ENCODE data around the gene KANSL1.
"Not testable (repeated sequence)": the region's sequence is repeated elsewhere in the genome, so short reads cannot be mapped to it uniquely, and the experiment has no call there.

Gene KANSL1

DNA sequence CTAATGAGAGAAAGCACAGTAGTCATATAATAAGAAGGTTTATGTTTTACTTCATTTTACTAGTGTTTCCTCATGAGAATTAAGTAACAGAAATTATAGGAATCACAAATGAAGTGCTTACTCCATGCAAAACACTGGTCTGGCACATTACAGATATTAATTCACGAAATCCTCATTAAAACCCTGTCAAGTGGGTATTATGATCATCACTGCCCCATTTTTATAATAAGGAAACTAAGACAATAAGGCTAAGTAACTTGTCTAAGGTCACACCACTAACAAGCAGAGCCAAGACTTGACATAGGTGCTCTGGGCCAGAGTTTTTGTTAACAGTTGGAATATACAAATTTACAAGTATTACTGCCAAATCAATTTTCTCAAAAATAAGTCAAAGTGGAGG lies 83.0 kb downstream of the KANSL1 start:
- DNase-seq (ENCODE audit: low read depth, low spot score), result no peak

DNA sequence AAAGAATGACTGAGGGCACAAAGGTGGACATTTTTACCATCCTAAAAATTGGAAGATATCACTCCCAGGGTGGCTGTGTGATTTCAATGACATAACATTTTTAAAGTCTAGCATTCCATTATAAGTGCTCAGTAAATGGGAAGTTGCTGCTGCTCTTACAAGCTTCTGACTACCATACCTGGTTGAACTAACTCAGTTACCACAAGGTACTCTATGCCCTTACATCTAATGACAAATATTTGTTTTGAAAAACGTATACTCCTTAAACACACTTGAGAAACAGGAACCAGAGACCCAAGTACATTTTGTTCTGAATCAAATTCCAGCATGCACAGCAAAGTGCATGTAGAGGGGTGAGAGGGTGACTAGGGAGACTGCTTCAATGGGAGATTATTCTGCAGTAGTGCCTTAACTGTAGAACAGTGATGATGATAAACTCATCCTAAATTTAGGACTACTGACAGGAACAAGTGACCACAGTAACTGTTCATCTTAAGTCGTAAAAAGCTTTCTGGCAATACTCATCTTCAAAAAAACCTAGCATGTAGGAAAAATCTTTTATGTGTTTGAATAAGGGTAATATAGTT lies 83.5 kb downstream of the KANSL1 start:
- no peak for DNase-seq (ENCODE audit: low read depth, low spot score)

DNA sequence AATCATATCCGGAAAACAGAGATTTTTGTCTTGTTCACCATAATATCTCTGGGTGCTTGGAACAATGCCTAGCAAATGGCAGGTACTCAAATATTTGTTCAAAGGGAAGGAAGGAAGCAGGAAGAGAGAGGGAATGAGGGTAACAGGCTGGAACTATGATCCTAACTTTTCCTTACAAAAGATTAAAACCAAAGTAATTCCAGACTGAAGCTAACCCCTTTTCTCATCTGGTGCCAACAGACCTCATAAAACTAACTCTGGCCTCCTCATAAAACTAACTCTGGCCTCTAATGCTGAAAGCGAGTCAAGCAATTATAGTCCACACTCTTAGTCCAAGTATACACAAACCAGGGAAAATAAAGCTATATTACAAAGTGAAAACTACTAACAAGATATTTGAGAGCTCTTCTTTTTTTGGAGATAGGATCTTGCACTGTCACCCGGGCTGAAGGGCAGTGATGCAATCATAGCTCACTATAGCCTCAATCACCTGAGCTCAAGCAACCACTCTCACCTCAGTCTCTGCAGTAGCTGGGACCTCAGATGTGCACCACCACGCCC lies 84.6 kb downstream of the KANSL1 start:
- no peak for DNase-seq (ENCODE audit: low read depth, low spot score)

GRCh38 chr17:46108120-46108519 lies 85.1 kb downstream of the KANSL1 start:
- DNase-seq (ENCODE audit: low read depth, low spot score), result no peak

DNA sequence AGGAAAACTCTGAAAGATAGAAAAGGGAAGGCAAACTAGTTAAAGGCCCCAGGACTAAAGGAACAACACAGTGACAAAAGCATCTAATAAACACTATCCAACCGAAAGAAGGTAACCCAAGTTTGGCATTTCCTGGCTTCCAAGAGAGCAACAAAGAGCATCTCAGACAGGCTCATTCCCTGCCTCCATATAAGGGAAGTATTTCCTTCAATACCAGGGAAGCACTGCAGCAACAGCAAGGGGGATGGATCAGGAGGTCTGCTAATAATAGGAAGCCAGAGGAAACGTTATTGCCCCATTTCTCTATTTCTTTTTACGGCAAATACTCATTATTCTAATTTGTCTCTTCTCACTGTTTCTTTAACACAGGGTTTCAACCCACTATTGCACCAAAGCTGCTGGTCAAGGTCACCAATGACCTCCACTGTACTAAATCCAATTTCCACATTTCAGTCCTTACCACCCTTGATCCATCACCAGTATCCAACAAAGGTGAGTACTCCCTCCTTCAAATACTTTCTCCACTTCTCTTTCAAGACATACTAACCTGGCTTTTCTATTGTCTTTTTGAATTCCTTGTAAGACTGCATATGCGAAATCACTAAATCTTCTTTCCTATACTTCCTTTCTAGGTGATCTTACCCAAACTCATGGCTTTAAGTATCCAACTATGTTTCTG lies 86.1 kb downstream of the KANSL1 start:
- no peak for DNase-seq (ENCODE audit: low read depth, low spot score)

- not testable (repeated sequence) for DNase-seq (ENCODE audit: low read depth, low spot score)
Observed at GRCh38 chr17:46102806-46103205, 90.4 kb downstream of the KANSL1 start.

DNA sequence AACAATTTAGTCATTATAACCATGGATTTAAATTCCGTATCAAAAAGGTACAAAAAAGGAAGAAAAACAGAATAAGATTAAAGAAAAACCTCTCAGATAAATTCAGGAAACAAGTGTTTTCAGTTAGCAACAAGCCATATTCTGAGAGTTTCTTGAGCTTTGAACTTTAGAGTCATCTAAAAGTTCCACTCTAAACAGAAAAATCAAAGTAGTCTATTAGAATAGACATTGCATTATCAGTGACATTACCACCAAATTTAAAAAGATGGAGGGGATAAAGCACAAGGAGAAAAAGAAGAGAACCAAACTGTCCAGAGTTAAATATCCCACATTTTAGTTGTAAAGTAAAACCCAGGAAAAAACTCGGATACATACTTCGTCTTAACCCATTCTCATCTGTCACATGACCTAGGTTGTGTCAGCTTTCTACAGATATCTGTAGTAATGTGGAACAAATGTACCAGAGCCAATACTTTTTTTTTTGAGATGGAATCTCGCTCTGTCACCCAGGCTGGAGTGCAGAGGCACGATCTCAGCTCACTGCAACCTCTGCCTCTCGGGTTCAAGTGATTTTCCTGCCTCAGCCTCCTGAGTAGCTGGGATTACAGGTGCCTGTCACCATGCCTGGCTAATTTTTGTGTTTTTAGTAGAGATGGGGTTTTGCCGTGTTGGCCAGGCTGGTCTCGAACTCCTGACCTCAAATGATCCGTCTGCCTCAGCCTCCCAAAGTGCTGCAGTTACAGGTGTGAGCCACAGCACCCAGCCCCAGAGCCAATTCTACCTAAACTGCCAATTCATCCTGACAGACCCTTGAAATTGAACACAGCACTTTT lies 91.2 kb downstream of the KANSL1 start:
- DNase-seq (ENCODE audit: low read depth, low spot score), result not testable (repeated sequence)

- DNase-seq (ENCODE audit: low read depth, low spot score), result no peak
Observed at GRCh38 chr17:46100590-46100989, 92.6 kb downstream of the KANSL1 start.

- DNase-seq (ENCODE audit: low read depth, low spot score), result no peak
Observed at GRCh38 chr17:46099865-46100264, 93.4 kb downstream of the KANSL1 start.

DNA sequence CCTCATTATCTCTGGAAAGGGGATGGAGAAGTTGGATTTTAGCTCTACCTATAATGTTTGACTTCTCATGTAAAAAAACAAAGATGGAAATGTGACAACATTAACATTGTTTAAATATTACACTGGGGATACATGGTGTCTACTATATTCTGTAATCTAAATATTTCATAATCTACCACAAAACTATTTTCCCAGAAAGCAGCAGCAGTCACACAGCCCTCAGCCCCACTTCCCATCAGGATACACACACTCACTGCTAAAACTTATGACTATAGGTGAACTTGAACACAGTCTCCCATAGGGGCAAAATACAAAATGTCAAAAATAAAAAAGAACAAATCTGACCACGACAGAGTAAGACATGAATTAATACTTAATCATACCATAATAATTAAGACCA lies 95.7 kb downstream of the KANSL1 start:
- DNase-seq (ENCODE audit: low read depth, low spot score), result no peak

DNA sequence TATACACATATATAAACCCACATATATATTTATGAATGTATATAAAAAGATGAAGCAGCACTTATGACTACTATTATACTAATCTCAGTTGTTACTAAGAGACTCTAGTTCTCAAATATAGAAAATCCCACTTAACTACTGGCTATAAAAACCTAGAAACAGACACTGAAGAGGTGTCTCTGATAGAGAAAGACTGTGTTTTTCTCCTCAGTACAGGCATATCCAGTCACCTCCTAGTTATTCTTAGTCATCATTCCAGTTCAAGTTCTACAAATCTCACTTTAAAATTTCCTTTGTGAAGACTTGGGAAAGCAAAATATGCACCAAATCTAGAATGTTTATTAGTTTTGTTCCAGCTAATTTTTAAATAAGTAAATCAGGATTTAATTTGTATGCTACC lies 100.2 kb downstream of the KANSL1 start:
- DNase-seq (ENCODE audit: low read depth, low spot score), result no peak

- no peak for DNase-seq (ENCODE audit: low read depth, low spot score)
Observed at GRCh38 chr17:46090871-46091270, 102.4 kb downstream of the KANSL1 start.

- no peak for DNase-seq (ENCODE audit: low read depth, low spot score)
Observed at GRCh38 chr17:46089389-46089965, 103.8 kb downstream of the KANSL1 start.

DNA sequence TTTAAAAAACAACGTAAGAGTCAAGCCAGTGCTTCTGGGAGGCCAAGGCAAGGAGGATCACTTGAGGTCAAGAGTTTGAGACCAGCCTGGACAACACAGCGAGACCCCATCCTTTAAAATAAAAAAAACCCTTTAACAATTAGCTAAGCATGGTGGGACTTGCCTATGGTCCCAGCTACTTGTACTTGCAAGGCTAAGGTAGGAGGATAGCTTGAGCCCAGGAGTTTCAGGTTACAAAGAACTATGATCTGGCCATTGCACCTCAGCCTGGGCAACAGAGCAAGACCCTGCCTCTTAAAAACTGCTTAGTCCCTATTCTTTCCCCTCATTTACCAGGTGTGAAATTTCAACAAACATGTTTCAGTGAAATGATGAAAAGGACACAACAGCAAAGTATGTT lies 104.6 kb downstream of the KANSL1 start:
- DNase-seq (ENCODE audit: low read depth, low spot score), result no peak

GRCh38 chr17:46087871-46088270 lies 105.4 kb downstream of the KANSL1 start:
- DNase-seq (ENCODE audit: low read depth, low spot score), result not testable (repeated sequence)

DNA sequence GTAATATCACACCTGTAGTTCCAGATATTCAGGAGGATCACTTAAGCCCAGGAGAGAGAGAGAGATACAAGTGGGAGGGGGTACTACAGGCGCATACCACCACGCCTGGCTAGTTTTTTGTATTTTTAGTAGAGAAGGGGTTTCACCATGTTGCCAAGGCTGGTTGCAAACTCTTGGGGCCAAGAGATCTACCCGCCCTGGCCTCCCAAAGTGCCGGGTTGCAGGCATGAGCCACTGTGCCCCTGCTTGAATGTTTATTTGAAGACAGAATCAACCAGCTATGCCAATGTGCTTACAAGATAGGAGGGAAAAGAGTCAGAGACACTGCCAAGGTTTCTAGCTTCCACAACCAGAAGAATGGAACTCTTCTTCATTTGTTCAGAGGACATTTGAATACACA lies 106.4 kb downstream of the KANSL1 start:
- no peak for DNase-seq (ENCODE audit: low read depth, low spot score)

DNA sequence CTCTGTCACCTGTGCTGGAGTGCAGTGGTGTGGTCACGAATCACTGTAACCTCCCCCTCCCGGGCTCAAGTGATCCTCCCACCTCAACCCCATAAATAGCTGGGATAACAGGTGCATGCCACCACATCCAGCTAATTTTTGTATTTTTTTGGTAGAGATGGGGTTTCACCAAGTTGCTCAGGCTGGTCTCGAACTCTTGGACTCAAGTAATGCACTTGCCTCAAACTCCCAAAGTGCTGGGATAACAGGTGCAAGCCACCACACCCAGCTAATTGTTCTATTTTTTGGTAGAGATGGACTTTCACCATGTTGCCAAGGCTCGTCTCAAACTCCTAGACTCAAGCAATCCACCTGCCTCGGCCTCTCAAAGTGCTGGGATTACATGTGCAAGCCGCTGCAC lies 107.7 kb downstream of the KANSL1 start:
- DNase-seq (ENCODE audit: low read depth, low spot score), result no peak

GRCh38 chr17:46082257-46082656 lies 111.0 kb downstream of the KANSL1 start:
- no peak for DNase-seq (ENCODE audit: low read depth, low spot score)

- DNase-seq (ENCODE audit: low read depth, low spot score), result no peak
Observed at GRCh38 chr17:46081018-46081320, 112.3 kb downstream of the KANSL1 start.

GRCh38 chr17:46080118-46081017 lies 112.9 kb downstream of the KANSL1 start:
- DNase-seq (ENCODE audit: low read depth, low spot score), result no peak

DNA sequence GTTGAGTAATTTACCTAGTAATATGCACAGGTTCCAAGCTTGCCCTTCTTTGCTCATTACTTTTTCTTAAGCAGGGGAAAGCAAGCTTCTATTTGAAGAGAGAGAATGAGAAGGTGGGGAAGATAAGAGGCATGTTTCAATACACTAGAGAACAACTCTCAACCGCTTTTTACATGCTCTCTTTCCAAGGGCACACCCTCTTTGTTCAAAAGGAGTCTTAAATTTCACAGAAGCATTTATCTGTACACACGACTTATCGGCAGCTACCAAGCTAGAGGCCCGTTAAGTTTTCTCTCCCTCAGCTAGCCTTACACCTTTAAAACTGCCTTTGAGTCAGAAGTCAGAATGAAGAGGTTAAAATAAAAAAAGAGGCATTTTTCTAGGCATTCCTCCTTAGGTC lies 114.6 kb downstream of the KANSL1 start:
- no peak for DNase-seq (ENCODE audit: low read depth, low spot score)
